ENCODE results near the gene TIMP3.

TIMP3 gene

GRCh38 chr22:32887324-32887980 lies 85.9 kb downstream of the TIMP3 start:
- CTCF ChIA-PET = interaction anchor here (0.8 kb wide), 1 partner anchor 52 kb away, joined by 3 read pairs; no protein-coding TSS in a partner anchor
- TF ChIP-seq CTCF (conservative IDR thresholded peaks at IDR 0.05; ENCODE audit: low read depth) = no peak
- no peak for DNase-seq (ENCODE audit: low spot score)
- H3K27ac ChIP-seq = no peak overlapping the region
- POLR2A ChIA-PET (ENCODE audit: low non-redundant PET) = no interaction called here

GRCh38 chr22:32888976-32889375 lies 87.5 kb downstream of the TIMP3 start:
- H3K27ac ChIP-seq = no peak overlapping the region
- TF ChIP-seq CTCF (conservative IDR thresholded peaks at IDR 0.05; ENCODE audit: low read depth) = no peak
- DNase-seq (ENCODE audit: low spot score) = no peak
- ChIA-PET CTCF (interaction anchor here (0.6 kb wide), 1 partner anchor 414 kb away, joined by 3 read pairs; no protein-coding TSS in a partner anchor), POLR2A (ENCODE audit: low non-redundant PET) (interaction anchor here (0.7 kb wide), 1 partner anchor 62 kb away, joined by 3 read pairs; no protein-coding TSS in a partner anchor)

- no peak for TF ChIP-seq CTCF (conservative IDR thresholded peaks at IDR 0.05; ENCODE audit: low read depth)
- POLR2A ChIA-PET (ENCODE audit: low non-redundant PET) = no interaction called here
- CTCF ChIA-PET = no interaction called here
- DNase-seq (ENCODE audit: low spot score) = no peak
- no peak overlapping the region for H3K27ac ChIP-seq
Measured at GRCh38 chr22:32896891-32897290, 95.4 kb downstream of the TIMP3 start.

- TF ChIP-seq CTCF (conservative IDR thresholded peaks at IDR 0.05; ENCODE audit: low read depth) = no peak
- DNase-seq (ENCODE audit: low spot score) = peak; percentile 33
- ChIA-PET POLR2A (ENCODE audit: low non-redundant PET) (no interaction called here), CTCF (no interaction called here)
- H3K27ac ChIP-seq = no peak overlapping the region
Measured at GRCh38 chr22:32897400-32897799, 95.9 kb downstream of the TIMP3 start.

GRCh38 chr22:32900886-32901635 lies 99.6 kb downstream of the TIMP3 start:
- ChIA-PET CTCF (no interaction called here), POLR2A (ENCODE audit: low non-redundant PET) (no interaction called here)

GRCh38 chr22:32901925-32902324 lies 100.4 kb downstream of the TIMP3 start:
- ChIA-PET POLR2A (ENCODE audit: low non-redundant PET) (no interaction called here), CTCF (interaction anchor here (0.8 kb wide), 1 partner anchor 581 kb away, joined by 3 read pairs; no protein-coding TSS in a partner anchor)
- H3K27ac ChIP-seq = no peak overlapping the region
- no peak for TF ChIP-seq CTCF (conservative IDR thresholded peaks at IDR 0.05; ENCODE audit: low read depth)
- no peak for DNase-seq (ENCODE audit: low spot score)

More at GRCh38 chr22:32900886-32901635, 99.6 kb downstream of the TIMP3 start:
- no peak for TF ChIP-seq CTCF (conservative IDR thresholded peaks at IDR 0.05; ENCODE audit: low read depth)
- H3K27ac ChIP-seq = no peak overlapping the region
- no peak for DNase-seq (ENCODE audit: low spot score)
